ENCODE results near the gene DUSP12. TPM values are rescaled to one million over a fixed set of nuclear protein-coding genes. Genes with fewer than 3 reads are reported as not detected.

DUSP12 gene
- total RNA-seq, 1 donor from 2014 or later = 27.8 TPM

DNA sequence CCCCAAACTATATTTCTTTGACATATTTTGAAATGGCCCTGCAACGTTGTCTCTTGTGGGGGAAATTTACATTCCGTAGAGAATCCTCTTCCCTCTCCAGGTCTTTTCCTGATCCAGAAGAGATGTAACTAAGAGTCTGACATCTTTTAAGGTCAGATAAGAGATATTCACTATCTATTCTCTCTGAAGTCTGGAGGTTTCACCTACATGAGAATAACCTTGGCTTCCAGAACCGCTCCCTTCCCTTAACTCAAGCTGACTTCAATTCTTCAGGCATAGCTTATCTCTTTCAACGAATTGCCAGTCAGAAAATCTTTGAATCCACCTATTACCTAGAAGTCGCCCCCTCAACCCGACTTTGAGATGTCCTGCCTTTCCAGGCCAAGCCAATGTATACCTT lies 18.3 kb upstream of the DUSP12 start:
- H3K36me3 Mint-ChIP-seq (ENCODE audit: low read depth, unreplicated experiment) = no peaks in the 10 kb centered on the region
- DNase-seq (ENCODE audit: low spot score) = no peak
- no peak for TF ChIP-seq CTCF (IDR thresholded peaks at IDR 0.05; ENCODE audit: unreplicated experiment)
- no peaks in the 10 kb centered on the region for H3K9me3 Mint-ChIP-seq (ENCODE audit: unreplicated experiment)
- peaks cover 7% of the 10 kb centered on the region for H3K27me3 Mint-ChIP-seq (ENCODE audit: unreplicated experiment)
- no peak overlapping the region for H3K27ac Mint-ChIP-seq (ENCODE audit: unreplicated experiment)
- no peaks in the 10 kb centered on the region for H3K4me1 Mint-ChIP-seq (ENCODE audit: unreplicated experiment)
- H3K4me3 Mint-ChIP-seq (ENCODE audit: unreplicated experiment) = no peak overlapping the region

- no peak for DNase-seq (ENCODE audit: low spot score)
- Mint-ChIP-seq H3K4me1 (ENCODE audit: unreplicated experiment) (no peaks in the 10 kb centered on the region), H3K4me3 (ENCODE audit: unreplicated experiment) (no peak overlapping the region), H3K9me3 (ENCODE audit: unreplicated experiment) (no peaks in the 10 kb centered on the region), H3K27ac (ENCODE audit: unreplicated experiment) (no peak overlapping the region), H3K27me3 (ENCODE audit: unreplicated experiment) (peaks cover 7% of the 10 kb centered on the region), H3K36me3 (ENCODE audit: low read depth, unreplicated experiment) (no peaks in the 10 kb centered on the region)
- no peak for TF ChIP-seq CTCF (IDR thresholded peaks at IDR 0.05; ENCODE audit: unreplicated experiment)
Measured at GRCh38 chr1:161731981-161732718, 17.4 kb upstream of the DUSP12 start.

DNA sequence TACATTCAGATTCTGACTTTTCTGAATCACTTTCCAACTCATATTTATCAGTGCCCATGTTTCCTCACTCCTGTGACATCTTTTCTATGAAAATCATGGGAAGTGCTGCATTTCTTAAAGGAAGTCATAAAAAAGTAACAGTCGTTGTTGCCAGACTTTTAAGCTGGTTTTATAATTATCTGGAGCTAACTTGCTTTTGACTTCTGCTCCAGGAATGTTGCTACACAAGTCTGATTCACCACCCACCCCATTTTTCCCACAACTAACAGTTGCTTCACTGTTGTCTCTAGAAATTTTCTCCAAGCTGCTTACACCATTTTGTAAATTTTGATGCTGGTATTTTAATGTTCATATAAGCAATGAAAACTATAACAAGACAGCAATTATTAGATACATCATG lies 16.1 kb upstream of the DUSP12 start:
- H3K4me3 Mint-ChIP-seq (ENCODE audit: unreplicated experiment) = no peak overlapping the region
- no peaks in the 10 kb centered on the region for H3K27me3 Mint-ChIP-seq (ENCODE audit: unreplicated experiment)
- H3K36me3 Mint-ChIP-seq (ENCODE audit: low read depth, unreplicated experiment) = no peaks in the 10 kb centered on the region
- no peak for TF ChIP-seq CTCF (IDR thresholded peaks at IDR 0.05; ENCODE audit: unreplicated experiment)
- no peaks in the 10 kb centered on the region for H3K4me1 Mint-ChIP-seq (ENCODE audit: unreplicated experiment)
- no peaks in the 10 kb centered on the region for H3K9me3 Mint-ChIP-seq (ENCODE audit: unreplicated experiment)
- no peak overlapping the region for H3K27ac Mint-ChIP-seq (ENCODE audit: unreplicated experiment)
- DNase-seq (ENCODE audit: low spot score) = no peak

DNA sequence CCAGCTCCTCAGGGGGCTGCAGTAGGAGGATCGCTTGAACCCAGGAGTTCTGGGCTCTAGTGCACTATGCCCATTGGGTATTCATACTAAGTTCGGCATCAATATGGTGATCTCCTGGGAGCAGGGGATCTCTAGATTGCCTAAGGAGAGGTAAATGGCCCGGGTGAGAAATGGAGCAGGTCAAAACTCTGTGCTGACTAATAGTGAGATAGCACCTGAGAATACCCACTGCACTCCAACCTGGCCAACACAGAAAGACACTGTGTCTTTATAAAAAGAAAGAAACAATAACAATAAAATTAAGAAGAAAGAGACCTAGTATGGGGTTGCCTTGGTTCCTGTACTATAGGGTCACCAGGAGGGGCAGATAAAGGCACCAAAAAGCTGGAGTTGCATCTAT lies 13.7 kb upstream of the DUSP12 start:
- Mint-ChIP-seq H3K9me3 (ENCODE audit: unreplicated experiment) (no peaks in the 10 kb centered on the region), H3K4me1 (ENCODE audit: unreplicated experiment) (peaks cover 2% of the 10 kb centered on the region), H3K4me3 (ENCODE audit: unreplicated experiment) (no peak overlapping the region), H3K27ac (ENCODE audit: unreplicated experiment) (no peak overlapping the region), H3K27me3 (ENCODE audit: unreplicated experiment) (no peaks in the 10 kb centered on the region), H3K36me3 (ENCODE audit: low read depth, unreplicated experiment) (no peaks in the 10 kb centered on the region)
- no peak for DNase-seq (ENCODE audit: low spot score)
- no peak for TF ChIP-seq CTCF (IDR thresholded peaks at IDR 0.05; ENCODE audit: unreplicated experiment)

- no peak for TF ChIP-seq CTCF (IDR thresholded peaks at IDR 0.05; ENCODE audit: unreplicated experiment)
- no peak for DNase-seq (ENCODE audit: low spot score)
- no peak overlapping the region for H3K27ac Mint-ChIP-seq (ENCODE audit: unreplicated experiment)
- no peaks in the 10 kb centered on the region for H3K9me3 Mint-ChIP-seq (ENCODE audit: unreplicated experiment)
- H3K27me3 Mint-ChIP-seq (ENCODE audit: unreplicated experiment) = no peaks in the 10 kb centered on the region
- no peaks in the 10 kb centered on the region for H3K36me3 Mint-ChIP-seq (ENCODE audit: low read depth, unreplicated experiment)
- no peak overlapping the region for H3K4me3 Mint-ChIP-seq (ENCODE audit: unreplicated experiment)
- peaks cover 3% of the 10 kb centered on the region for H3K4me1 Mint-ChIP-seq (ENCODE audit: unreplicated experiment)
Measured at GRCh38 chr1:161736335-161736969, 13.1 kb upstream of the DUSP12 start.

Data from endothelial cell (in vitro differentiated cells).